Measurements from ENCODE around the gene ARID5B.

The ARID5B gene

GRCh38 chr10:62056219-62056618 lies 154.7 kb downstream of the ARID5B start:
- DNase-seq, result no peak

- DNase-seq, result peak in 1 of 2 donors; percentile 15
Observed at GRCh38 chr10:62056698-62057097, 155.2 kb downstream of the ARID5B start.

DNA sequence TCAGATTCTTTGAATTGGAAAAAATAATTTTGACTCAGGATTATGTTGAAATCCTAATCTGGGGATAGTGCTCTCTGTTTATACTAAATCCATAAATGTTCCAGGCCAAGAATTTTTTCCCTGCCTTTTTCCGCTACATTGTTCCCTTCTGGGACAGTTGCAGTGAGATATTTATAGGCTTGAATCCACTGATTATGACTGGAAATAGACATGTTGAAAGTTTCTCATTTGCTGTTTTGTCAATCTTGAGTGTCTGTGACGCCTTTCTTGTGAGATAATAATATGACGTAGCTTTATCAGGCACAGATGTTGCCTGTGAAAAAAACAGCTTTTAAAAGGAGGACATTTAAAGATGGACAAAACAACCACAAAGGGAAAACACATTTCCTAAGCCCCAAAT lies 155.9 kb downstream of the ARID5B start:
- no peak for DNase-seq

- DNase-seq, result no peak
Observed at GRCh38 chr10:62057850-62058249, 156.4 kb downstream of the ARID5B start.

DNA sequence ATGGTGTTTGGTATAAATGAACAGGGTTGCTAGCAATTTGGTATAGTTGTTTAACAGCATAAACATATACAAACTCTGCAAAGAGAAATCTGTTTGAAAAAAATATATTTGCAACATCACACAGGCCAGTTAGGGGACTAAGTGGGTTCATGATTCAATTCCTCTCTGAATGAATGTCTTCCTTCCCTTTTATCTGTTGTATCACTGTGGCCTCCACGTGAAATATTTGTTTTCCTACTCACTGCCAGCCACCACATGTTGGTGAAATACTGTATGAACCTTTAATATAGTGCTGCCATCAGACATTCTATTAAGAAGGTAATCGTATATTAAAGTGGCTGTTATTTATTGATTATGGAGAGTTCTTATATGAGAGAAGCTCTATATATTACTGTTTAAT lies 157.0 kb downstream of the ARID5B start:
- no peak for DNase-seq

- no peak for DNase-seq
Observed at GRCh38 chr10:62058896-62059216, 157.4 kb downstream of the ARID5B start.

- DNase-seq, result no peak
Observed at GRCh38 chr10:62059217-62059920, 157.9 kb downstream of the ARID5B start.

GRCh38 chr10:62062028-62062427 lies 160.5 kb downstream of the ARID5B start:
- no peak for DNase-seq

- no peak for DNase-seq
Observed at GRCh38 chr10:62062752-62063512, 161.4 kb downstream of the ARID5B start.

DNA sequence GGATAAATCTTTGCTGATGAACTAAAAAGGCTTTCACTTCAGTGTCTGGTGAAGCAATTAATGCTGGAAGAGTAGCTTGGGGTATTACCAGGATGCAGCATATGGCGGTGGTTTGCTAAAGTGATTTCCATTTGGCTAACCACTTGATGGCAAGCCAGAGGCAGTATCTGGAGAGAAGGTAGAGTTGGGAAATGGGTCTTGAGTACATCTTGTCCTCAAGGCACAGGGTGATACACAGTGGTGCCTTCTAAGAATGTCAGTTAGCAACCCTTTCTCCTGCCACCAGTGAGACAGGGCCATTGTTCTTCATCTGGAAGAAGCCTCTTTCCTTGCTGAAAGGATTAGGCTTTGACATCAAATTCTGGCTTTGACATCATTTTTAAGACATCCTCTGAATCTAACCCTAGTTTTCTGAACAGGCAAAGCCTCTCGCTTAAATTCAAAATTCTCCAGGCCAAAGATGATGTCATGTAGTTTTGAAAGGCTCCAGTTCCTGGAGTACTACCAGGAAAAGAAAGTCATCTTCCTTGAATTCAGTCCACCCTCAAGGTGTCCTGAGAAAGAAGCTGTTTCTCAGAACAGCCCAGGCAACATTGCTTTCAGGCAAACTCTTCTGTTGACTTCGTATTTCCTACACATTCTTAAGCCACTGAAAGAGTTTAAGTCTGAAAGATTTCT lies 162.4 kb downstream of the ARID5B start:
- DNase-seq, result no peak

DNA sequence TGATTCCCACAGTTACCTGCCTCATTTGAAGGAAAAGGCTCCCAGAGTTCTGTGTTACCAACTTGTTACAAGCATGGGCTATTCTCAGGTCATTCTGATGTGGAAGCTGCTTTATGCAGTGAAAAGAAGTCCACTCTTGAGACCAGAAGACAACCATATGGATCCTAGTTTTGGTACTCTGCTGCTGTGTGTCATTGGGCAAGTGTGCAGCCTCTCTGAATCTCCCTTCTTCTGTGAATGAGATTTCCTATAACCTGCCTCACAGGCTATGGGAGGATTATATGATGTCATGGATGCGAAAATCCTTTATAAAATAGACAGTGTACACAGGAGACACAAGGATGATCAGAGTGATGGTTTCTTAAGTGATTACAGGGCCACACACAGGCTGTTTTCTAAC lies 166.1 kb downstream of the ARID5B start:
- no peak for DNase-seq

- no peak for DNase-seq
Observed at GRCh38 chr10:62068464-62068863, 167.0 kb downstream of the ARID5B start.

DNA sequence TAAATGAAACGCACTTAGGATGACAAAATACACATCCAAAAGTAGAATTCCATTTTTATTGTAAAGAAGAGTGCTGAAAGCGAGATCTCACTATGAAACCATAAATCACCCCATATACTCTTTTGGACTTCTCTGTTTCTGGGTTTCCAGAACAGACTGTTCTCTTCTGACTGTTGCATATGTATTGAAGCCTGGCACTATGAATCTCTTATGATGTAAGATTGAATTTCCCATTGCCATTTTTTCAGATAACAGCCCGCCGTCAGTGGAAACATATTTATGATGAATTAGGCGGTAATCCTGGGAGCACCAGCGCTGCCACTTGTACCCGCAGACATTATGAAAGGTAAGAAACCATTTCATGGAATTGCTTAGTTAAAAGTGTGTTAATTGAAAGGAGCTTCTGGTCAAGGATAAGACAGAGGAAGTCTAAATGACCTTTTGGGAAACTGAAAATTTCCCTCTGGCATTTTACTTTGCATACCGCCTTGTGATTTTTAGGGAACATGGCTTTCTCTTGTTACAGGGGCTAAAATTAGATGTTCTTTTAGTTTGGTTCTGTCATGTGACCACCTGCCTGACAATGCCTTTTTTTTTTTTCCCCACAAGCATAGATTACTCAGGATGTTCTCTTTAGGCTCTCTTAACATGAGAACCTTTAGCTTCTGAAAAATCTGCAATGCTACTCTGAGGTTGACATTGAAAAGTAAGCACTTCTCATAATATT lies 168.1 kb downstream of the ARID5B start:
- DNase-seq, result no peak

GRCh38 chr10:62071846-62072281 lies 170.4 kb downstream of the ARID5B start:
- DNase-seq, result no peak

GRCh38 chr10:62072901-62073300 lies 171.4 kb downstream of the ARID5B start:
- no peak for DNase-seq

DNA sequence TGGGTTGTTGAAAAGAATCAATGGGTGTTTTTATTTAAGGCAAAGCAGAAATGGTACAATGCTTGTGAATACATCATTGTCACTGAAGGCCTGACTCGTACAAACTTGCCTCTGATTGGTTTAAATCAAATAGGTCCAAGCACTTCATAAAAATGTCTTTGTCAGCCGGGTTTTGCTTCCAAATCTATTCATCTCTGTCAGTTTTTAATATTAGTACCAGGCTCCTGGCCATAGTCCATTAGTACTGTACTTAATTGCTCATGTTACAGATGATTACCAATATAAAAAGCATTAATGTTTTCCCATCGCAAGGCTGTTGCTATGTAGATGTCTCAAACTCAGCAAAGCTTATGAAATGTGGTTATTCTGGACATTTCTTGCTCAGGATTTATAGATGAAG lies 171.9 kb downstream of the ARID5B start:
- DNase-seq, result no peak

GRCh38 chr10:62075414-62075813 lies 173.9 kb downstream of the ARID5B start:
- DNase-seq, result no peak

GRCh38 chr10:62075912-62076311 lies 174.4 kb downstream of the ARID5B start:
- DNase-seq, result no peak

DNA sequence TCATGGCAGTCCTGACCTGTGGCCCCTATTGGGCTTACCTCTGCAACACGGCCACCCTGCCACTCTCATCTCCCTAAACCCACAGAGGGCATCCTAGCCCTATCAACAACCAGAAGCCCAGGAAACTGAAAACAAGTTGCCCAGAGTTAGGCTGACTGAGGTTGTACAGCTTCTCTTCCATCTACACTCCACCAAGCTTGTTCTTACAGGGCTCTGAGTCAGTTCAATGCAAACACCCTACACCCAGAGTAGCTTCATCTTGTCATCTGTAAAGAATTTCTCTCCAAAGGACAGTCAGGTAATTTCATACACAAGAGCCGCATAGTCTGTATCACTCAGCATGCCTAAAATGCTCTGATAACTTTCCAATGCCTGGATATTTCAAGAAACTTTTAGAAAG lies 175.4 kb downstream of the ARID5B start:
- no peak for DNase-seq

GRCh38 chr10:62077330-62078015 lies 176.0 kb downstream of the ARID5B start:
- no peak for DNase-seq

DNA sequence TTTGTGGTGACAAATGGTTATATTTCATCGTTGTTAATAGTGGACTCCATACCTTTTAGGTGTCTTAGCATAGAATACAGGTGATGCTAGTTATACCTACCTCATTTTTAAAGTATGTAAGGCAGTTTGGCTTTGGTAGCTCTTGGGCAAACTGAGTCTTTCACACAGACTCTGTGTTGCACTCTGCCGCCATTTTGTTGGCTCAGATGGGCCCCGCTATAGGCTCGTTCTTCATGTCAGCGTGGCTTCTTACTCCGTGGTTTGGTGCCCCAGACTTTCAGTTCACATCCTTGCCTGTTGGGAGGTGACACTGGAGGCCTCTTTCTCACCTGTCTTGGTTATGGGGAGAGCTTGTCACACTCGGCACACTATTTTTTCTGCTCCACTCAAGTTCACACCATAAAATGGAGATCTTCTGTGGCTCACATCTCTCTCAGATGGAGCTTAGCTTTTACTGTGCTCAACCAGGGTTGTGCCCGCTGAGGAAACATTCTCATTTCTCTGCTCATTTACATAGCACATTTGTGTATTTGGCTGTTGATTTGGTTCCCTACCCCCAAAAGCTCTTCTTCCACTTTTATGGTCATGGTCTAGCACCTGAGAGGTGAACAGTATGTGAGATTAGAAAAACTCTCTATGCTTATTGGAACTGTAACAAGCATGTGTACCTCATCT lies 178.5 kb downstream of the ARID5B start:
- peak in 1 of 2 donors; percentile 24 for DNase-seq

GRCh38 chr10:62080905-62081304 lies 179.4 kb downstream of the ARID5B start:
- no peak for DNase-seq
